AG04449 (cell line): Measurements from ENCODE around the gene FGF23.

ENCODE experiments used
- CTCF ChIA-PET: fragments of 350-600 bp; formaldehyde crosslinking; extraction: SDS; loops from one replicate; lab custom pipeline; 2021; ENCODE audit warnings: antibody characterized with exemption; lab: Yijun Ruan, JAX
- POLR2A ChIA-PET: fragments of 400-600, 350-600 bp; formaldehyde crosslinking; extraction: SDS; loops from one replicate; lab custom pipeline; 2020; ENCODE audit warnings: antibody characterized with exemption, inconsistent platforms; lab: Yijun Ruan, JAX
- DNase-seq: peaks from one replicate; pipeline ENCODE4 v3.0.0-alpha.2; 2010; ENCODE audit warnings: low read depth, low spot score
- H3K4me3 ChIP-seq: 2 replicates; pipeline ENCODE4 v1.5.1; 2011; ENCODE audit warnings: low read depth, mild to moderate bottlenecking, control low read depth, low read length
- CTCF ChIP-seq: IDR thresholded peaks from one replicate; pipeline ENCODE4 v1.5.1; 2011; ENCODE audit warnings: mild to moderate bottlenecking, moderate library complexity, low read length, control low read depth, inconsistent platforms; ENCODE audit not compliant: insufficient read depth; ENCODE audit errors: missing control alignments

Gene FGF23

GRCh38 chr12:4330203-4330602 lies 49.3 kb downstream of the FGF23 start:
- no peak overlapping the region for H3K4me3 ChIP-seq
- TF ChIP-seq CTCF = no peak
- POLR2A ChIA-PET = no interaction called here
- DNase-seq = no peak
- CTCF ChIA-PET = interaction anchor here (1.4 kb wide), 1 partner anchor 22 kb away, joined by 3 read pairs; no protein-coding TSS in a partner anchor

- TF ChIP-seq CTCF = no peak
- ChIA-PET POLR2A (no interaction called here), CTCF (no interaction called here)
These were observed 52.2 kb downstream of the FGF23 start for GRCh38 chr12:4327293-4327692.

GRCh38 chr12:4325966-4326365 lies 53.5 kb downstream of the FGF23 start:
- POLR2A ChIA-PET = no interaction called here
- H3K4me3 ChIP-seq = no peak overlapping the region
- TF ChIP-seq CTCF = no peak
- CTCF ChIA-PET = no interaction called here
- DNase-seq = no peak

More at GRCh38 chr12:4327293-4327692, 52.2 kb downstream of the FGF23 start:
- no peak overlapping the region for H3K4me3 ChIP-seq
- DNase-seq = no peak

GRCh38 chr12:4324366-4324765 lies 55.1 kb downstream of the FGF23 start:
- no peak for TF ChIP-seq CTCF
- DNase-seq = no peak
- ChIA-PET CTCF (interaction anchor here (0.7 kb wide), 1 partner anchor 850 kb away, joined by 4 read pairs; no protein-coding TSS in a partner anchor), POLR2A (no interaction called here)
- no peak overlapping the region for H3K4me3 ChIP-seq

GRCh38 chr12:4323396-4323795 lies 56.1 kb downstream of the FGF23 start:
- no peak overlapping the region for H3K4me3 ChIP-seq
- no peak for DNase-seq
- no peak for TF ChIP-seq CTCF
- CTCF ChIA-PET = no interaction called here
- POLR2A ChIA-PET = no interaction called here

- POLR2A ChIA-PET = no interaction called here
These were observed 56.8 kb downstream of the FGF23 start for GRCh38 chr12:4322726-4323125.

More at GRCh38 chr12:4322726-4323125, 56.8 kb downstream of the FGF23 start:
- no peak overlapping the region for H3K4me3 ChIP-seq
- DNase-seq = no peak
- TF ChIP-seq CTCF = no peak
- CTCF ChIA-PET = interaction anchor here (0.7 to 2.8 kb wide), 3 partner anchors 9 to 46 kb away, joined by 3 to 14 read pairs (median 5); no protein-coding TSS in a partner anchor
